Measurements from ENCODE around the gene MEX3A.

DNA sequence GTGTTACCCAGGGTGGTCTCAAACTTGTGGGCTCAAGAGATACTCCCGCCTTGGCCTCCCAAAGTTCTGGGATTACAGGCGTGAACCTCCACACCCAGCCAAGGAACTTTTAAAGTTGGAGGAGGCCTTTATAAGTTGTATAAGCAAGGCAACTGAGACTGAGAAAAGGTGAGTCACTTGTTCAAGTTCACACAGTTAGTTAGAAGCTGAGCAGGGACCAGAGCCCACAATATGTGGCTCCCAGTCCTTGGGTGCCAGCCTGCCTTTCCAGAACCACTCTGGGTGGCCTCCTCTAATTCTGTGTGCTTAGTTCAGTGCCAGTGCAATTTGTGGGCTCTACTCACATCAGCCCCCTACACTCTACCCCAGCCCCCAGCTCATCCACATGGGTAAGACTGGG lies 17.6 kb downstream of the MEX3A start:
- TF ChIP-seq, protein P1, sequence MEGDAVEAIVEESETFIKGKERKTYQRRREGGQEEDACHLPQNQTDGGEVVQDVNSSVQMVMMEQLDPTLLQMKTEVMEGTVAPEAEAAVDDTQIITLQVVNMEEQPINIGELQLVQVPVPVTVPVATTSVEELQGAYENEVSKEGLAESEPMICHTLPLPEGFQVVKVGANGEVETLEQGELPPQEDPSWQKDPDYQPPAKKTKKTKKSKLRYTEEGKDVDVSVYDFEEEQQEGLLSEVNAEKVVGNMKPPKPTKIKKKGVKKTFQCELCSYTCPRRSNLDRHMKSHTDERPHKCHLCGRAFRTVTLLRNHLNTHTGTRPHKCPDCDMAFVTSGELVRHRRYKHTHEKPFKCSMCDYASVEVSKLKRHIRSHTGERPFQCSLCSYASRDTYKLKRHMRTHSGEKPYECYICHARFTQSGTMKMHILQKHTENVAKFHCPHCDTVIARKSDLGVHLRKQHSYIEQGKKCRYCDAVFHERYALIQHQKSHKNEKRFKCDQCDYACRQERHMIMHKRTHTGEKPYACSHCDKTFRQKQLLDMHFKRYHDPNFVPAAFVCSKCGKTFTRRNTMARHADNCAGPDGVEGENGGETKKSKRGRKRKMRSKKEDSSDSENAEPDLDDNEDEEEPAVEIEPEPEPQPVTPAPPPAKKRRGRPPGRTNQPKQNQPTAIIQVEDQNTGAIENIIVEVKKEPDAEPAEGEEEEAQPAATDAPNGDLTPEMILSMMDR (conservative IDR thresholded peaks at IDR 0.05; ENCODE audit: low read depth, low read length) = no peak
- no peak for TF ChIP-seq EZH2 (IDR thresholded peaks at IDR 0.05; ENCODE audit: borderline replicate concordance, low read depth, low read length, poor library complexity, severe bottlenecking)
